NCI-H187 (cell line): ENCODE measurements around the gene WNT9A.

Source experiments
- DNase-seq, 2 experiments: peaks; one replicate each; lab custom pipeline; 2025; lab: John Stamatoyannopoulos, UW

Gene WNT9A

DNA sequence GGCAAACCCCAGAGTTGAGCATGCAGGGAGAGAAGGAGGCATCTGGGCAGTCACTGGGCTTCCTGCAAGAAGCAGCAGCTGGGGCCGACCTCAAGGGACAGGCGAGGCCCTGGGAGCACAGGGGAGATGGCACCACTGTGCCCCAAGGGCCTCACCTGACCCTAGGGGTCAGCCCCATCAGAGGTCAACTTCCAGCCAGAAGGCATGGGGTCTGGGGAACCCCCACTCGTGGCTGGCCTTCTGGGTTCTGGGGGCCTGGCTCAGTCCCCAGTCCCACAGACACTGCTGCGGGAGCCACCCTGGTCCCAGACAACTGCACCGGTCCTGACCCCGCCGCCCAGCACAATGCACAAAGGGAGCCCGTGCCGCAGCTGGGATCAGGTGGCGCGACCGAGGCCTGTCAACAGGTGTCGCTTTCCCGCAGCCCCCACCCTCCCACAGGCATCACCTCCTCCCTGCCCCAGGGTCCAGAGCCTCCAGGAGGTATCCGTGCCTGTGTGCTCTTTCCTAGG, 6.2 kb downstream of the WNT9A start:
- DNase-seq: no peak

DNA sequence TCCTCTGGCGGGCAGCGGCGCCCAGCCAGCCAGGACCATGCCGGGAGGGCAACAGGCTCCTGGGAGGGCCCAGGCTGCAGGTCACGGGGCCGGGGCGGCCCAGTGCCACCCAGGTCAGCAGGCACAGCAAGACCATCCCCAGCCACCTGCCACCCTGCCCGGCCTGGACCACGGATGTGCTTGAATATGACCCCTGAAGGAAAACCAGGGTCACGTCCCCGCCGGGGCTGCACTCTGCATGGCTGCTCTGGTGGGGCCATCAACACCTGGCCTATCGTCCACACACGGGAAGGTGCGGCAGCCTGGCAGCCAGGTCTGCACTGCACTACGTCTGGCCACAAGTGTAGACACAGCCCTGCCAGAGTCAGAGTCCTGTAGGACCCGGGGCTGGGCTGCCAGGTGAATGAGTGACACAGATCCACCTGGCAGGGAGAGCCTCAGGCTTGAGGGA, 6.9 kb downstream of the WNT9A start:
- DNase-seq: no peak

DNA sequence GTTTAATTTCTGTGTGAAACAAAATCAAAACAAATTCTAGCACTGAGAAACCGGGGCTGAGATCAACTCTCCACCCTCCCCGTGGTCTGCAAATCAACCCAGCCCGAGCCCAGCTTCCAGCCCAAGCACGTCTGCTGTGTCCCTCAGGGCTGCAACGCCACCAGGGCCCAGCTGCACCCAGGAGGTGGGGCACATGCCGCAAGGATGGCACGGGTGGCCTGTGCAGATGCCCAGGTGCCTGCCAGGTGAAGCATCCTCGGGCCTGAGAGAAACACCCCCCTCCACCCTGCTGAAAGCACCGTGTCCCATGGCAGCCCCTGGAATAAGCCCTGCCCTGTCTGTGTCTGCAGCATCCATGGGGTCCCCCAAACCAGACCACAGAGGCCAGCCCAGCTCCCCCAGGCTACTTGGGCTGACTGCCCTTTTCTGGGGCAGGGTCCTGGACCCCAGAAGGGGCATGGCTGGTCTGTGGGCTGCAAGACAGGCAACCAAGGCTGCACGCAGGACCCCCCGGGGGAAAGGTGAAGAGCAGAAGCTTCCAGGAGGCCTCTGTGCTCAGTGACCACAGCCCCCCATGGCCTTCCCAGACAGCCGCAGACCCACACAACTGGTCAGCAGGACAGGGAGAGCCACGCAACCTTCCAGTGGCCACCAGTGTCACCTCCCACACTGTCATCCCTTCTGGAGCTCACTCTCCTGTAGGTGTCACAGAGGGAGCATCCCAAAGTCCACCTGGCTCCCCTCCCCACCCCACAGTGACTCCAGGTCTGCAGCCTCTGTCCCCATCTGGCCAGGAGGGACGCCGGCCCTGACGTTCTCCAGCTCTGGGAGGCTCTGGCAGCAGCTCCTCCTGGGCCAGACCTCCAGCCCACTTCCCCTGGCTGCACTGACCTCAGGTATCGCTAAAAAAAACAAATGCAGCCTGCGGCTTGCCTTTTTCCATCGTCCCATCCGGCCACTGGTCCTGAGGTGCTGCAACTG, 7.7 kb downstream of the WNT9A start:
- no peak for DNase-seq

DNA sequence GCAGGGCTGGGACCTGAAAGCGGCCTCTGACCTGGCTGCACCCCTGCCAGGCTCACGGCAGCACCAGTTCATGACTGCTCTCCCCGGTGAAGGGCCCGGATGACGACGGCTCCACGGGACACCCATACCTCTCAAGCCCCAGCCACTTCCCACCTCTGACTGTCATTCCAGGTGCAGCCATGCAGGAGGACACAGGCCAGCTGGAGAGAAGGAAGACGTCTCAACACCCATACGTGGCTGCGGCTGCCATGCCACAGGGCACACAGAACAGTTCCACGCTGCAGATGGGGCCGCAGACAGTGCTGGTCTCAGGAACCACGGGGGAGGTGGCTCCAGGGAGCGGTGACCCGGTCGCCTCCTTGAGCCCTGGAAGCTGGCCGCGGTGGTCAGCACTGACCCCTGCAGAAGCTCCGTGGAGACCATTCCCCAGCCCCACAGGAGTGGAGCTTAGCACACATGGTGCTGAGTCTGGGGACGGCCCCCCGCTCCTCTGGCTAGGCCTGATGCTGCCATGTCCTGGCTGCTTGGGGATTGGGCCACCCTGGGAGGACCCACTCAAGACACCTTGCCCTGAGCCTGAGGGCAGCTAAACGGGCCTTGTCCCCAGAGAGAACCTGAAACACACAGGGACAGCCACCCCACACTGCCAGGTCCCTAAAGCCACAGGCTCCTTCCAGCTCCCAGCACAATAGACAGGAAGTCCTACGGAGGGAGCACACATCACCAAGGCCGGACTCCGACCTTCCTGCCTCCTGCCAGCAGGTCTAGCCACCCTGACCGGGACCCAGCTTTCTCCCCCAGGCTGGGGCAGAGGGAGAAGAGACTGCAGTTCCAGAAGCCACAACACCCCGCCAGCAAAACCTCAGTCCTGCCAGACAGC, 8.6 kb downstream of the WNT9A start:
- no peak for DNase-seq

DNA sequence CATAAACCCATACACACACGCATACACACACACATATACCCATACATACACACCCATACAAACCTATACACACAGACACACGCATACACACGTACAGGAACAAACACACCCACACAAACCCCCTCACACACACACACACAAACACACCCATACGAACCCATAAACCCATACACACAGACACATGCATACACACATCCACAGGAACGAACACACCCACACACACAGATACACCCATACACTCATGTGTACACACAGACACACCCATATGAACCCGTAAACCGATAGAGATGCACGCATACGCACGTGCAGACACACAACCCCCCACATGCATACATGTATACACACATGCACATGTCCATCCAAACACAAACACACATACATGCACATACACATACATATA, 9.5 kb downstream of the WNT9A start:
- DNase-seq: no peak

DNA sequence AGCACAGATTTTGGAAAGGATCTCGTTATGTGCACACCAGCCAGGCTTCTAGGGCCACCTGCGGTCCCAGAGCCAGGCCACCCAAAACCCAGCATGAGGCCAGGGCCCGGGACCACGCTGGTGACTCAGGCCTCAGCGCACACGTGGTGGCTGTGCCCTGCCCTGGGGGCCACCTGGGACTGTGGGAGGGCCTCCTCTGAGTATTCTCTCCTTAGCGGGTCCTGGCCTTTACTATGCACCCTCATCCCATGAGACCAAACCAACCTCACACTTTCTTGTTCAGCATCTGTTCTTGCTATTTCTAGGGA, 9.9 kb downstream of the WNT9A start:
- no peak for DNase-seq

DNA sequence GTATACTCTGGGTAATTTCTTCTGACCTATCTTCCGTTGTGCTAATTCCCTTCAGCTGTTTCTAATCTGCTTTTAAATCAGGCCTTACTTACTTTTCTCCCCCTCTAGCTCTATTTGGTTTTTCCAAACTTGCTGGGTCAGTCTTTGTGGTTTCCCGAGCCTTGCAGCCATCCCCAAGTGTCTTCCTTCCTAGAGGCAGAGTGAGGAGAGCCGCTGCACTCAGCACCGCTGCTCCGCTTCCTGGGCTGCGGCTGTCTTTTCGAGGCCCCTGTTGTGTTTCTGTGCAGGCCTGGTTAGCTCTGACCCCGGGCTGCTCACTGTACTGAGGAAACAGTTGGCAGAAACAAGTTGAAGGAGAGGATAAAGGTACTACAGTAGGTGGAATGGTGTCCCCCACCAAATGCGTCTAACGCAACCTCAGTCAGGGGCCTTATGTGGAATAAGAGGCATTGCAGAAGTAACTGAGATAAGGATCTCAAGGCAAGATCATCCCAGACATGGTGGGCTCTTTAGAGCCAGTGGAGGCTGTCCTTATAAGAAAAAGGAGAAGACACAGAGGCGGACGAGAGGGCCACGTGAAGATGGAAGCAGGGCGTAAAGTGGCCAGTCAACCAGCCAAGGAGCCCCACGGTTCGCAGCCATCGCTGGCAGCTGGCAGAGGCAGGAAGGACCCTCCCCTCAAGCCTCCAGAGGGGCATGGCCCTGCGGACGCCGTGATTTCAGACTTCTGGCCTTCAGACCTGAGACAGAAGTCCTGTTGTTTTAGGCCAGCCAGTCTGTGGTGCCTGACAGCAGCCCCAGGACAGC, 10.5 kb downstream of the WNT9A start:
- DNase-seq: no peak

DNA sequence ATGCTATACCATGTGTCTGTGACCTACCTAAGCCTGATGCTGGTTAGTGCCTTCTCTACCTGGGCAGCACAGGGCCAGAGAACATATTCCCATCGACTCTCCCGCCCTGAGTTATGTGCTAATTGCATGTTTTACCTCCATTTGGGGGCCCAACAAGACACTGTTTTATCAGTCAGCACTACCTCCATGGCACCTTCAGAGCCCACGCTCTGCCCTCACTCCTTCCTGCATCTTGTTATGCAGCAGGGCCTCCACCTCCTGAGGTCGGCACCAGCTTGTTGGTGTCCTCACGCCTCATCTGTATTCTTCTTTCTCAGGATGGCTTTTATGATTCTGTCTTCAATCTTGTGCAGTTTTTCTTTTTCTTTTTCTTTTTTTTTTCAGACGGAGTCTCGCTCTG, 11.9 kb downstream of the WNT9A start:
- DNase-seq: no peak

DNA sequence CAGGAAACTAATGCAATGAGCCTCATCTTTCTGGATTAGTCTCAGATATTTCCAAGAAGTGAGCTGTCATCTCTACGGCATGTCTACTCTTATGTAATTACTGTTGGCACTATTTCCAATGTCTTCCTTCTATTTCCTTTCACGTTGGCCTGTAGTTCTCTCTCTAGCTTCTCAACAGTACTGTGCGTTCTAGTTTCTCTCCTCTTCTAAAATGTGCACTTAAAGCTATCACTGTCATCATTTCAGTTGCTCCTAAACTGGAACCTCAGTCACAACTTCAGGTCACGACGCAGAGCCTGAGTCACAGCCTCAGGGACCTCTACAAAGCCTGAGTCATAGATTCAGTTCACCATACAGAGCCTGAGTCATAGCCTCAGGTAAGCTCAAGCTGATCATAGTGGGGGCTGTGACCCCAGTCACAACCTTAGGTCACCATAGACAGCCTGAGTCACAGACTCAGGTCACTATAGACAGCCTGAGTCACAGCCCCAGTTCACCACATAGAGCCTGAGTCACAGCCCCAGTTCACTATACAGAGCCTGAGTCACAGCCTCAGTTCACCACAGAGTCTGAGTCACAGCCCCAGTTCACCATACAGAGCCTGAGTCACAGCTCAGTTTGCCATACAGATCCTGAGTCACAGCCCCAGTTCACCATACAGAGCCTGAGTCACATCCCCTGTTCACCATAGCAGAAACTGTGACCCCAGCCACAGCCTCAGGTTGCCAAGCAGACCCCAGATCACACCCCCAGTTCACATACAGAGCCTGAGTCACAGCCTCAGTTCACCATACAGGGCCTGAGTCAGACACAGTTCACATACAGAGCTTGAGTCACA, 13.0 kb downstream of the WNT9A start:
- no peak for DNase-seq

DNA sequence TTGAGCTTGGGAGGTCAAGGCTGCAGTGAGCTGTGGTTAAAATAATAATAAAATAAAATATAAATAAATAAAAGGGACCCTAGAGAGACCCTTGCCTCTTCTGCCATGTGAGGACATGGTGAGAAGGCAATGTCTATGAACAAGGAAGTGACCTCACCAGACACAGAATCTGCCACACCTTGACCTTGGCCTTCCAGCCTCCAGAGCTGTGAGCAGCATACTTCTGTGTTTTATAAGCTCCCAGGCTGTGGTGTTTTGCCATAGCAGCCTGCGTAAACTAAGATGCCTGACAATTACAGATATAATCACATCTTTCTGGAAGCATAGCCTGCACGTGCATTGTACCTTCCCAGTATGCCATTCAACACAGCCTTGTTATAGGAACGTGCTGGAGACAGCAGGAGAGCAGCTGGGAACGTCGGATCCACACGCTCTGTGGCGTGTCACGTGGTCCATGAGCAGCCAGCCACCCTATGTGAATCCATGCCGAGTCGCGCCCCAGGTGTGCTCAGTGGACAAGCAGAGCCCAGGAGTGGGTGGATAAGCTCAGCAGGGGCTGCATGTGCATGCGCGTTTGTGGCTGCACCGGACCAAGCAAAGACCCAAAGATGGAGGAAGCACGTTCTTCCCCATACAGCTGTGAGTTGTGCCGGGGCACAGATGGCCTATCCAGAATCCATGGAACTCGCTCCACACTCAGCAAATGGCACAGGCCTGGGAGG, 17.8 kb downstream of the WNT9A start:
- no peak for DNase-seq

DNA sequence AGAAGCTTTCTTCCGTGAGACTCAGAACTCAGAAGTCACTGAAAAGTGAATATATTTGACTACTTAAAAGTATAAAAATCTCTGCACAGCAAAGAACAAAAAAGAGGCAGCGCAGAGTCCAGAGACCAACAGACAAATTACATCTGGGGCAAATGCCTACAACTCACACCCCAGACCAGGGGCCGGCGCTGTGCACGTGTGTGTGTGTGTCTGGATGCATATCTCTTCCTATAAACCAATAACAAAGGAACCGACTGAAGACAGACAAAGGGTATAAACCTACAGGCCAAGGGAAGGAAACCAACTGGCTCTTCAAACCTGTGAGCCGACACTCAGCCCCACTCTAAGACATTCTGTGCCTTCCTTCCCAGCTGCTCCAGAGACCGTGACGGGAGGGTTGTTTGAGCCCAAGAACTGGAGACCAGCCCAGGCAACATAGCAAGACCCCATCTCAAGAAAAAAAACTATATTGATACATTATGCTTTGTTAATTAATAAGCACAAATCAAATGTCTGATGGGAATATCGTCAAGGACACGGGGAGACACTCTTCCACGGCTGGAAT, 18.8 kb downstream of the WNT9A start:
- no peak for DNase-seq

DNA sequence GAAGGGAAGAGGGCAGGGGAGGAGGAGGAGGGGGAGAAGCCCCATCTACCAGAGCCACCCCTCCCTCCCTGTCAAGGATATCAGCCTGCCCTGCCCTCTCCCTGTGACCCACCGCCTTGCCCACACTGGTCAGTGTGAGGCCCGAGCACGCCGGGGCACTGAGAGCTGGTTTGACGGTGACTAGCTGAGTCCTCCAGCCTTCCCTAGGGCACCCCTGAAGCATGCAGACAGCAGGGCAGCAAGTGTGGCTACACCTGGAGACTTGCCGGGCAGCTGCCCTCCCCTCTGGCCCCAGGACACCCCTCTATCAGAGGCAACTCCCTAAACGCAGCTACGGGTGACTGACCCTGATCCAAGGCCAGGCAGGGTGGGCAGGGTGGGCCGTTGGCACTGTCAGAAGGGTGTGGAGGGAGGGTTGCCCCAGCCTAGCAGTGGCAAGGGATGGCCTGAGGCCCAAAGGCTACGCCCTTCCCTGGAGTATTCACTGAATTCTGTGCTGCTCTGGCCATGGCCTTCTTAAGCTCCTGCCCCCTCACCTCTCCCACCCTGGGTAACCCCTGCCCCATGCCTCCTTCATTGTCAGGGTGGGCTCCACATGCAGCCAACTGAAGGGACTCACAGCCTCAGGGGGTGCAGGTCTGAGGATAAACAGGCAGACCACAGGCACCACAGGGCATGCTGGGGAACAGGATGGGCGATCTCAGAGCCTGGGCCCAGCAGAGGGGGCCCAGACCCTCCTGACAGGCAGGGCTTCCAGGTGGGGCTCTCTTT, 19.6 kb downstream of the WNT9A start:
- DNase-seq: no peak

DNA sequence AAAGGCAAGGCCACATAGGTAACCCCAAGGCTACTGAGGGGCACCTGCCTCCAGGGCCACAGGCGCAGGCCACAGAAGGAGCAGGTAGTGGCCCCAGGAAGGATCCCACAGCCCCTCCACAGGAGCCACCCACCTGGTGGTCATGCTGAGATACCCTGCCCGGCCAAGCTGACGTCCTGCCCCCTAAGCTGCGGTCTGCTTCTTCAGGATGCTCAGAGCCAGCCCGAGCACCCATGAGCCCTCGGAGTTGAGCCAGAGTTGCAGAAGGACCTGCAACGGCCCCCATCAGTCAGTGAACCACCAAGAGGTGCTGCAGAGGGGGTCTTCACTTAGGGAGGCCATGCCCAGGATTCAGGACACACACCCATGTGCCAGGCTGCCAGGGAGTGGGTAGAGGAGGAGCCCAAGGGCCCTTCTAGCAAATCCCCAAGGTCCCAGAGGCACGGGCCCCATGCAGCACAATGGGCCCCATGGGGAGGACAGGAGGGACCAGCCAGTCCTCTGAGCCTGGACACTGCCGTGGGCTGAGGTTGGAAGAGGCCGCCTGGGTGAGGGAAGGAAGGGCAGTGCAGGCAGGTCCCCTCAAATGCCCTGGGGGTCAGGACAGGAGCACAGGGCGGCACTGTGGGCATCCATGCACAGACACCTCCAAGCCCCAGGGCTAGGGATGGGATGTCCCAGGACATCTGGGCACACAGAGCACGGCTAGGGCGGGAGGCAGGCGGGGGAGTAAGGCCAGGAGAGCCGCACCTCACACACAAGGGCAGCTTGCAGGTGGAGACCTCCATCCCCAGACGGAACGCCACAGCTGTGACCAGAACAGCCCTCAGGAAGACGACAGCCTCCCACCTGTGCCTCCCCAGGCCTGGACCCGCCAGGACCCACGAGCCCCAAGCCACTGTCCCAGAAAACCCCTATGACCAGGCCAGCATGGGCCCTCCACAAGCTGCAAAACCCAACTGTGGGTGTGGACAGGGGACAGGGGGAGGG, 20.5 kb downstream of the WNT9A start:
- DNase-seq: no peak

DNA sequence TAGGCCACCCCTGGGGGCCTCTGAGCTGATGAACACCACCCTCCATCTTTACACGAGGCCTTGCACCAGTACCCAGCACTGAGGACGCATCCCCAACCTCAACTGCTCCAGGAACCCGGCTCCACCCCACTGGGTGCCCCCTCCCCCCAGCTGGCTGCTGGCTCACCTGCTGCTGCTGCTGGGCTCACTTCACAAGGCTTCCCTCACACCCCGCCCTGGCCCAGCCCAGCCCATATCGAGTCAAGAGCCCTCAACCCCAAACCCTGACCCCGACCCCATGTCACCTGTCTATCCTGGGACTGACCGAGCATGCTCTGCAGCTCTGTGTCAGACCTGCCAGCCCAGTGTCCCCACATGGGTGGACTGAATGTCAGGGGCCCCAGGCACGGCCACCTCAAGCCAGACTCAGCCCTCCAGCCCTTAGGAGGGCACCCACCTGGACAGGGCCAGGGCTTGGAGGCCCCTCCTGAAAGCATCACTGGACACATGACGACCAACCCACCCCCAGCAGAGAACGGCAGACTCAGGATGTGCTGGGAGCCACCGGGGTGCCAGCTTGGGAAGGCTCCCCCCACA, 21.4 kb downstream of the WNT9A start:
- no peak for DNase-seq

DNA sequence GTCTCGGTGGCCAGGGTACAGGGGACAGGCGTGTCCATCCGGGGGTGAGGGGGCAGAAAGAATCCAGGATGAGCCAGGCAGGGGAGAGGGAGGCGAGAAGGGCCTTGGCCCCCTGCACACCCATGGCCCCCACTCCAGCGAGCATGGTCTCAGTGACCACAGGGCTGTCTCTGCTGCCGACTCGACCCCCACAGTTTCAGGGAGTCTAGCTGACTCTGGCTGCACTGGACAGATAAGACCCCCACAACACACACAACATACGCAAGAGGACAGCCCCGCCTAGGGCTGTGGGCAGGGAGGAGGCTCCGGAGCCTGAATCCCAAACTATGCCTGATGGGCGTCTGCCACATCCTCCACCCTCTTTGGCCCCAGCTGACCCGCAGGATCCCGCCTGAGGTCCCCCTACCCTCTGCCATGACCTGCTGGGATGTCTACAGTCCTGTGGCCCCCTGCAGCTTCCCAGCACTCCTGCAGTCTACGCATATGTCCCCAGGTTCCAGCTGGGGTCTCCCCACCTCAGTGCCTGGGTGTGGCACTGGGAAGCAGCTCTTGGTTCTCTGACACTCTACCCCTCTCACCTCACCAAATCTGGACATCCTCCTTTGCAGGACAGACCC, 22.0 kb downstream of the WNT9A start:
- no peak for DNase-seq

DNA sequence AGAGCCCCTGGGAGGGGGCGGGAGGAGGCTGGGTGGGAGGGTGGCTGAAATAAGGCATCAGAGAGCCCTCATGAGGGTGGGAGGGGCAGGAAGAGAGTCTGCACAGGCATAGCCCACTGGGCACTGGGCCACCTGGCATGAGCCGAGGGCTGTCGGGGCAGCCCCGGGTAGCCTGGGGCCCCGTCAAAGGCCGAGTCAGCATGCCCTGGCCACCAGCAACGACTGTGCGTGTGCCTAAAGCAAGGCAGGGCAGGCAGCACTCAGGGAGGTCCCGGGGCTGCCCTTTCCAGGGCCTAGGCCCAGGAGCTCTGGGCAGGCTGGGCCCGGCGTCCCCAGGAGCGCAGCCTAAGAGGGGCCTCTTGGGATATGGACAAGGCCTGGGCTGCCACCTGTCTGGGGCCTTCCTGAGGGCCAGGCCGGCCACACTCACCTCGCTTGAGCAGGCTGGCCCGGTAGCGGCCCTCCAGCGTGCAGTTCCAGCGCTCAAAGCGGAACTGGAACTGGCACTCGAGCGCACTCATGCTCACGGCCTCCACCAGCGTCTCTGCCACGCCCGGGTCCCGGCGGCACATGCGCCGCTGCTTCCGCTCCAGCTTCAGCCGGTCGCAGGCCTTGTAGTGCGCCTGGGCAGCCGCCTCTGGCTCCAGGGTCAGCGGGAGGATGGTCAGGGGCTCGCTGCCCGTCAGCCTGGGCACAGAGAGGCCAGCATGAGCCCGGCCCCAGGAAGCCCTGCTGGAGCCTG, 22.7 kb downstream of the WNT9A start:
- DNase-seq: no peak
